HepG2 (cell line): ENCODE data around the gene MAOB. TPM values are rescaled to one million over a fixed set of nuclear protein-coding genes. Genes with fewer than 3 reads are reported as not detected.

Experiments
- ASH2L ChIP-seq: fragments of 300-600, 200-600 bp; sonication (generic); IDR thresholded peaks from 2 replicates; pipeline ENCODE4 v1.7.0; 2017; ENCODE audit warnings: low read depth, mild to moderate bottlenecking, moderate library complexity, mixed read lengths, low read length; ENCODE audit not compliant: insufficient read length
- DDIT3 ChIP-seq: sonication (generic); formaldehyde crosslinking; IDR thresholded peaks from 2 replicates; pipeline ENCODE4 v1.4.0; 2020; ENCODE audit warnings: mild to moderate bottlenecking, missing genetic modification reagents
- GMEB1 ChIP-seq: sonication (generic); formaldehyde crosslinking; IDR thresholded peaks from 2 replicates; pipeline ENCODE4 v1.5.1; 2020; ENCODE audit warnings: missing genetic modification reagents, mild to moderate bottlenecking, borderline replicate concordance
- MTF1 ChIP-seq: sonication (generic); formaldehyde crosslinking; IDR thresholded peaks from 2 replicates; pipeline ENCODE4 v1.5.0; 2020; ENCODE audit warnings: missing genetic modification reagents
- SETDB1 ChIP-seq: sonication (generic); formaldehyde crosslinking; IDR thresholded peaks from 2 replicates; pipeline ENCODE4 v1.5.1; 2020; ENCODE audit warnings: missing genetic modification reagents, mild to moderate bottlenecking, borderline replicate concordance
- USF2 ChIP-seq, 2 experiments: sonication (generic) in 1 of 2; formaldehyde crosslinking in 1 of 2; IDR thresholded peaks; 2 replicates each; pipeline versions ENCODE4 v1.5.1 to v1.6.1; 2011 to 2020; ENCODE audit warnings: borderline replicate concordance in 1 of 2, low read depth in 1 of 2, low read length in 1 of 2, mild to moderate bottlenecking in 1 of 2, missing genetic modification reagents in 1 of 2, moderate library complexity in 1 of 2
- ZBTB44 ChIP-seq: sonication (generic); formaldehyde crosslinking; IDR thresholded peaks from 2 replicates; pipeline ENCODE4 v1.4.0; 2020; ENCODE audit warnings: missing genetic modification reagents
- ZFP41 ChIP-seq: sonication (generic); formaldehyde crosslinking; IDR thresholded peaks from 2 replicates; pipeline ENCODE4 v1.4.0; 2020; ENCODE audit warnings: mild to moderate bottlenecking, missing genetic modification reagents, borderline replicate concordance
- ZHX2 ChIP-seq, 2 experiments: sonication (generic) in 1 of 2; formaldehyde crosslinking in 1 of 2; IDR thresholded peaks; 2 replicates each; pipeline versions ENCODE4 v1.6.1 to v1.9.0; 2014 to 2022; ENCODE audit warnings: antibody characterized with exemption in 1 of 2, borderline replicate concordance in 1 of 2, inconsistent platforms in 1 of 2, low read depth in 1 of 2, missing genetic modification reagents in 1 of 2
- ZNF335 ChIP-seq: sonication (generic); formaldehyde crosslinking; IDR thresholded peaks from 2 replicates; pipeline ENCODE4 v1.4.0; 2020; ENCODE audit warnings: missing genetic modification reagents
- ZNF383 ChIP-seq: sonication (generic); formaldehyde crosslinking; IDR thresholded peaks from 2 replicates; pipeline ENCODE4 v1.4.0; 2020; ENCODE audit warnings: missing genetic modification reagents, mild to moderate bottlenecking, borderline replicate concordance
- ZNF615 ChIP-seq: sonication (generic); formaldehyde crosslinking; IDR thresholded peaks from 2 replicates; pipeline ENCODE4 v1.5.0; 2020; ENCODE audit warnings: mild to moderate bottlenecking, missing genetic modification reagents, borderline replicate concordance
- polyA plus RNA-seq, 8 experiments: library from polyadenylated mRNA; depleted of rRNA in 3 of 8; stranded (reverse) in 7 of 8; unstranded in 1 of 8; fragments of >200 nt; fragmentation: Illumina TruSeq in 4 of 8; extraction: Trizol in 4 of 8; gene quantifications; 2 replicates each; pipeline versions ENCODE4 v1.2.1 to v1.2.3, GENCODE V29; 2011 to 2016; ENCODE audit warnings: low read depth in 4 of 8, missing spikeins in 1 of 8, mixed read lengths in 1 of 8; ENCODE audit not compliant: insufficient read depth in 1 of 8
- total RNA-seq, 5 experiments: library from RNA; depleted of rRNA; stranded (reverse); fragments of >200 nt; fragmentation: Illumina TruSeq; extraction: Trizol; gene quantifications; 2 replicates each; pipeline ENCODE4 v1.2.3, GENCODE V29; 2016; ENCODE audit warnings: low read depth in 1 of 5

Gene MAOB
- total and polyA plus RNA-seq, 2 of the 13 experiments (the other 11 are each of a cell fraction or from before 2014, with no cell fraction given): 11.0 to 19.0 TPM

- no peak for TF ChIP-seq GMEB1
- no peak for TF ChIP-seq ASH2L
- TF ChIP-seq ZHX2 (IDR thresholded peaks at IDR 0.05; ENCODE audit: low read depth): no peak
- no peak for TF ChIP-seq ZHX2 (CRISPR knock-in tag; IDR thresholded peaks at IDR 0.05; ENCODE audit: borderline replicate concordance)
- TF ChIP-seq ZNF383 (CRISPR knock-in tag): no peak
- no peak for TF ChIP-seq SETDB1
- TF ChIP-seq ZBTB44: no peak
- no peak for TF ChIP-seq MTF1 (CRISPR knock-in tag)
- TF ChIP-seq ZNF615 (CRISPR knock-in tag): no peak
- TF ChIP-seq ZFP41 (CRISPR knock-in tag): no peak
- TF ChIP-seq USF2 (IDR thresholded peaks at IDR 0.05; ENCODE audit: low read depth, low read length): no peak
- TF ChIP-seq USF2 (CRISPR knock-in tag; IDR thresholded peaks at IDR 0.05; ENCODE audit: borderline replicate concordance): no peak
- TF ChIP-seq ZNF335 (CRISPR knock-in tag): no peak
- TF ChIP-seq DDIT3 (CRISPR knock-in tag): no peak
Measured at GRCh38 chrX:43735534-43735933, 146.7 kb downstream of the MAOB start (continued).
